ENCODE data around the gene REC8.

DNA sequence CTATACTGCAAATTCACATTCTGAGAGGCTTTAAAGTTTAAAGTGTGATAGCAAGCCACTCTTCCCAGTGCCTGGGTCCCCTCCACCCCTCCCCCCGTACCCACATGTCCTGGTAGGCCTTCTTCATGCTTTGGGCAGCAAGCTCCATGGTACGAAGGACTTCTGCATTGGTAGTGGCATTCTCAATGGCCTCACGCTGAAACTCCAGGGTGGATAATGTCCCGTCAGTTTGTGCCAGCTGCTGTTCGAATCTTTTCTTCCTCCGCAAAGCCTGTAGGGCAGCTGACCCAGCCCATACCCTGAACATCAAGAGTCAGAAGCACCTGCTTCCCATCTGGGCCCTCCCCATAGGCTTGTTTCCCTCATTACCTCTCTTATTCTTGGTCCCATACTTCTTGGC lies 39.4 kb downstream of the REC8 start:
- TF ChIP-seq POLR2A (IDR thresholded peaks at IDR 0.05; ENCODE audit: low read depth, low read length) (no peak), POLR2AphosphoS5 (IDR thresholded peaks at IDR 0.05; ENCODE audit: low read depth, low read length) (no peak; the same call in 1 of the 2 replicates)

Measured in GM12892 (cell line).